Liver (tissue), 3 donors: ENCODE data around the gene CDK17.
"Not testable (repeated sequence)": the region's sequence is repeated elsewhere in the genome, so short reads cannot be mapped to it uniquely, and the experiment has no call there.

Source experiments
- EGR1 ChIP-seq, 2 donors: IDR thresholded peaks; 2 replicates each; pipeline ENCODE4 v1.6.1; 2016 to 2018; ENCODE audit warnings: antibody characterized with exemption in 2 of 2, low read depth in 2 of 2
- GABPA ChIP-seq, 2 donors: IDR thresholded peaks in 1 of 2; conservative IDR thresholded peaks in 1 of 2; 2 replicates each; pipeline ENCODE4 v1.6.1; 2016; ENCODE audit warnings: antibody characterized with exemption in 2 of 2, mild to moderate bottlenecking in 1 of 2, moderate library complexity in 1 of 2
- JUND ChIP-seq, 2 donors: IDR thresholded peaks; 2 replicates each; pipeline ENCODE4 v1.6.1; 2016; ENCODE audit warnings: antibody characterized with exemption in 2 of 2
- TAF1 ChIP-seq: conservative IDR thresholded peaks from 2 replicates; pipeline ENCODE4 v1.6.1; 2016; ENCODE audit warnings: antibody characterized with exemption, mild to moderate bottlenecking
- TF ChIP-seq, protein P1 (sequence below): fragments of 150-350 bp; IDR thresholded peaks from 2 replicates; pipeline ENCODE4 v1.5.1; 2017; ENCODE audit warnings: improper control_type of control experiment, low read depth, low read length; ENCODE audit not compliant: missing input control
- donor health status: healthy.
- donor health status: healthy.

DNA sequence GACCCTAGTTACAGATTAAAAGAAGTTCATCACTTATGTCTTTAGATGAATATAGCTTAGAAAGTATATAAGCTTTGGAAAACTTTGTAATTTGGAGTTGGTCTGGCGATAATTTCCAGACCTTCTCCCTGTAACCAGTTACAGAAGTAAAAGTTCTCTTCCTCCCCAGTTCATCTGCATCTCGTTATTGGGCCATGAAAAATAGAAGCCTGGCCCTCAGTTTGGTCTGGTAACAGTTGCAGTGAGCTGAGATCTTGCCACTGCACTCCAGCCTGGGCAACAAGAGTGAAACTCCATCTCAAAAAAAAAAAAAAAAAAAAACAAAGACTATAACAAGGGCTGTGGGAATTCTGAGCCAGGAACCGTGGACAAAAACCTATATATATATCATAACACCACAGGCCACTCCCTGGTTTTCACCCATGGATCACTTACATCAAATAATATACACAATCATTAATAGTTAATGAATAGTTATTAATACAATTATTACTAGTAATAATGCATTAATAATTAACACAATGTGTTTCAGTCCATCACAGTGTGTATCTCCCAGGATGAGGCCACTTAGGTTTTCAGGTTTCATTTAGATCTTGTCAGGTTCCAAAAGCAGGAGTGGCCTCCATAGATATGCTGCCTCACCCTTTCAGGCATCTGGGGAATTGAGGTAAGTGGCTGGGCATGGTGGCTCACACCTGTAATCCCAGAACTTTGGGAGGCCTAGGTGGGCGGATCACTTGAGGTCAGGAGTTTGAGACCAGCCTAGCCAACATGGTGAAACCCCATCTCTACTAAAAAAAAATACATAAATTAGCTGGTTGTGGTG, 32.5 kb upstream of the CDK17 start:
- not testable (repeated sequence) for TF ChIP-seq EGR1 (IDR thresholded peaks at IDR 0.05; ENCODE audit: low read depth in 2 of 2); JUND (IDR thresholded peaks at IDR 0.05); TAF1; GABPA (IDR thresholded peaks at IDR 0.05 in 1 of 2, conservative IDR thresholded peaks at IDR 0.05 in 1 of 2)
- TF ChIP-seq, protein P1, sequence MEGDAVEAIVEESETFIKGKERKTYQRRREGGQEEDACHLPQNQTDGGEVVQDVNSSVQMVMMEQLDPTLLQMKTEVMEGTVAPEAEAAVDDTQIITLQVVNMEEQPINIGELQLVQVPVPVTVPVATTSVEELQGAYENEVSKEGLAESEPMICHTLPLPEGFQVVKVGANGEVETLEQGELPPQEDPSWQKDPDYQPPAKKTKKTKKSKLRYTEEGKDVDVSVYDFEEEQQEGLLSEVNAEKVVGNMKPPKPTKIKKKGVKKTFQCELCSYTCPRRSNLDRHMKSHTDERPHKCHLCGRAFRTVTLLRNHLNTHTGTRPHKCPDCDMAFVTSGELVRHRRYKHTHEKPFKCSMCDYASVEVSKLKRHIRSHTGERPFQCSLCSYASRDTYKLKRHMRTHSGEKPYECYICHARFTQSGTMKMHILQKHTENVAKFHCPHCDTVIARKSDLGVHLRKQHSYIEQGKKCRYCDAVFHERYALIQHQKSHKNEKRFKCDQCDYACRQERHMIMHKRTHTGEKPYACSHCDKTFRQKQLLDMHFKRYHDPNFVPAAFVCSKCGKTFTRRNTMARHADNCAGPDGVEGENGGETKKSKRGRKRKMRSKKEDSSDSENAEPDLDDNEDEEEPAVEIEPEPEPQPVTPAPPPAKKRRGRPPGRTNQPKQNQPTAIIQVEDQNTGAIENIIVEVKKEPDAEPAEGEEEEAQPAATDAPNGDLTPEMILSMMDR, result not testable (repeated sequence)
